ENCODE results near the gene RANBP9.

Gene RANBP9

DNA sequence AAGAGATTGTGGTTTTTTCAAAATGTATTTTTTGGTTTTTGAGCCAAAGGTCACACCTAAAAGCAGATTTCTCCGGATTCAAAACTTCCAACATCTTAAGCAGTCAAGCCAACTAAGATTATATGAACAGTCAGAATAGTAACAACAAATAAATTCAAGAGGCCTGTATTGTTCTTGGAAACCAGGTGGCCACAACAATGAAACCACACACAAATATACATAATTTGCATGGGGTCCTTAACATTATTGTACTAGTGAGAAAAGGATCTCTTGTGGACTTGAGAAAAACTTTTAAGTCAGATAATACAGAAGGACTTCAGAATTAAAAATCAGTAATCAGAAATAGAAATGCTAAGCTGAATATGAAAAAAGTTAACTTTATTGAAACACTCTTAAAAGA, 55.9 kb downstream of the RANBP9 start:
- no peak for DNase-seq (ENCODE audit: low read depth in 4 of 4, low spot score in 1 of 4)

- no peak for DNase-seq (ENCODE audit: low read depth in 4 of 4, low spot score in 1 of 4)
These were observed 57.1 kb downstream of the RANBP9 start for GRCh38 chr6:13654496-13654895.

- DNase-seq (ENCODE audit: low read depth in 4 of 4, low spot score in 1 of 4) = no peak
These were observed 58.3 kb downstream of the RANBP9 start for GRCh38 chr6:13653296-13653695.

- no peak for DNase-seq (ENCODE audit: low read depth in 4 of 4, low spot score in 1 of 4)
These were observed 62.2 kb downstream of the RANBP9 start for GRCh38 chr6:13649393-13649792.

GRCh38 chr6:13648850-13649249, 62.8 kb downstream of the RANBP9 start:
- DNase-seq (ENCODE audit: low read depth in 4 of 4, low spot score in 1 of 4) = no peak

- DNase-seq (ENCODE audit: low read depth in 4 of 4, low spot score in 1 of 4) = no peak
These were observed 68.5 kb downstream of the RANBP9 start for GRCh38 chr6:13643125-13643524.

- no peak for DNase-seq (ENCODE audit: low read depth in 4 of 4, low spot score in 1 of 4)
These were observed 70.3 kb downstream of the RANBP9 start for GRCh38 chr6:13641315-13641714.

GRCh38 chr6:13638626-13639025, 73.0 kb downstream of the RANBP9 start:
- DNase-seq (ENCODE audit: low read depth in 4 of 4, low spot score in 1 of 4) = no peak

- DNase-seq (ENCODE audit: low read depth in 4 of 4, low spot score in 1 of 4) = no peak
These were observed 73.6 kb downstream of the RANBP9 start for GRCh38 chr6:13638014-13638413.

GRCh38 chr6:13635948-13636658, 75.5 kb downstream of the RANBP9 start:
- DNase-seq (ENCODE audit: low read depth in 4 of 4, low spot score in 1 of 4) = no peak

DNA sequence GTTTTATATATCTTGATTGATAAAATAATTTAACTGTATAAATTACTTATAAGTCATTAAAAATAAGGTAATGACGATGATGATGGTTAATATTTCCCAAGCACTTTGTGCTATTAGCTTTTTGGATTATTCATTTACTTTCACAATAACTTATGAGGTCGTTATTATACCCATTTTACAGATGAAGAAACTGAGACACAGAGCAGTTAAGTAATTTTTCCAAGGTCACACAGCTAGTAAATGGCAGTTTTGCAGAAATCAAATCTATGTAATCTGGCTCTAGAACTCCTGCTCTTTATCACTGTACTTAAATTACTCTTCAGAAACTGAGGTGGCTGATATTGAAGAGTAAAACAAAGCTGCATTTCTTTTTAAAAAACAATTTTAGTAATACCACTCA, 78.3 kb downstream of the RANBP9 start:
- no peak for DNase-seq (ENCODE audit: low read depth in 4 of 4, low spot score in 1 of 4)

DNA sequence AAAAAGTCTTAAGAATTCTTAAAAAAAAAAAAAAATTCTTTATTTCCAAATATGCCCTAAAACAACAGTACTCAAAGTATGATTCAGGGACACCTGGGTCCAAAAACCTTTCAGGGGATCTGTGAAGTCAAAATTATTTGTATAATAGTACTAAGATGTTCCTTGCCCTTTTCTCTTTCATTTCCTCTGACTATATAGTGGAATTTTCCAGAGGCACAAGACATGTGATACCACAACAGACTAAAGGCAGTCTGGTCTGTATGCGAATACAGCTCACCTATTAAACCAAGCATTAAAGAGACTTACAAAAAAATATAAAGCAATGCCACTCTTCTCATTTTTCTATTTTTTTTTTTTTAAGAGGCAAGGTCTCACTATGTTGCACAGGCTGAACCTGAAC, 81.1 kb downstream of the RANBP9 start:
- DNase-seq (ENCODE audit: low read depth in 4 of 4, low spot score in 1 of 4) = no peak

- DNase-seq (ENCODE audit: low read depth in 4 of 4, low spot score in 1 of 4) = no peak
These were observed 82.0 kb downstream of the RANBP9 start for GRCh38 chr6:13629459-13630116.

- no peak for DNase-seq (ENCODE audit: low read depth in 4 of 4, low spot score in 1 of 4)
These were observed 86.8 kb downstream of the RANBP9 start for GRCh38 chr6:13624871-13625288.

DNA sequence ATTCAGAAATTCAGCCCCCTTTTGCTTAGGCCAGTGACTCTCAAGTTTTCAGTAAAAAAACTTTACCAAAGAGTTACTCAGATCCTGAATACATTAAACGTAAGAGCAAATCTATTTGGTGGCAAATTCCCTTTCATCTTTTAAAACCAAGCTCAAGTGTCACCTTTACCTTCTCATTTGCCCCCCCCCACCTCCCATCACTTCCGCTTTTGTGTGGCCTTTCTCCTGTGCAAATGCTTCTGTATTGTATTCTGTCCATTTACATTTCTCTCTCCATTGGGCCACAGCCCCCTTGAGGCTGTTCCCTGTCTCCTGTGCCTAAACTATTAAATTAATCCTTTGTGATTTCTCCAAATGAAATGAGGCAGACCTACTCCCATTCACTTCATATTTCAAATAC, 94.6 kb downstream of the RANBP9 start:
- no peak for DNase-seq (ENCODE audit: low read depth in 4 of 4, low spot score in 1 of 4)

DNA sequence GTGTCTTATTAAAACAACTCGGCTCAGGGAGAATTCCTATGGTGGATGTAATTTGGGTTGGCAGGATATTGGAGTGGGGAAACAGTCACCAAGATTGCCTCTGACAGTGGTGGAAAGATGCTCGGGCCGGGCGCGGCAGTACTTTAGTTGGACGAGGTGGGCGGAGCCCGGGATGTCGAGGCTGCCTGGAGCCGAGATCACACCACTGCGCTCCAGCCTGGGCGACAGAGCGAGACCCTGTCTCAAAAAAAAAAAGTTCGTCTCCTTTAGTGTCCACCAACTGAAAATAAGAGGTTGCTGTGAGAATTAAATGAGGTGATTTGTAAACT, 95.9 kb downstream of the RANBP9 start:
- DNase-seq (ENCODE audit: low read depth in 4 of 4, low spot score in 1 of 4) = peak in 3 of 4 experiments; percentile 15 to 32 (median 23)

DNA sequence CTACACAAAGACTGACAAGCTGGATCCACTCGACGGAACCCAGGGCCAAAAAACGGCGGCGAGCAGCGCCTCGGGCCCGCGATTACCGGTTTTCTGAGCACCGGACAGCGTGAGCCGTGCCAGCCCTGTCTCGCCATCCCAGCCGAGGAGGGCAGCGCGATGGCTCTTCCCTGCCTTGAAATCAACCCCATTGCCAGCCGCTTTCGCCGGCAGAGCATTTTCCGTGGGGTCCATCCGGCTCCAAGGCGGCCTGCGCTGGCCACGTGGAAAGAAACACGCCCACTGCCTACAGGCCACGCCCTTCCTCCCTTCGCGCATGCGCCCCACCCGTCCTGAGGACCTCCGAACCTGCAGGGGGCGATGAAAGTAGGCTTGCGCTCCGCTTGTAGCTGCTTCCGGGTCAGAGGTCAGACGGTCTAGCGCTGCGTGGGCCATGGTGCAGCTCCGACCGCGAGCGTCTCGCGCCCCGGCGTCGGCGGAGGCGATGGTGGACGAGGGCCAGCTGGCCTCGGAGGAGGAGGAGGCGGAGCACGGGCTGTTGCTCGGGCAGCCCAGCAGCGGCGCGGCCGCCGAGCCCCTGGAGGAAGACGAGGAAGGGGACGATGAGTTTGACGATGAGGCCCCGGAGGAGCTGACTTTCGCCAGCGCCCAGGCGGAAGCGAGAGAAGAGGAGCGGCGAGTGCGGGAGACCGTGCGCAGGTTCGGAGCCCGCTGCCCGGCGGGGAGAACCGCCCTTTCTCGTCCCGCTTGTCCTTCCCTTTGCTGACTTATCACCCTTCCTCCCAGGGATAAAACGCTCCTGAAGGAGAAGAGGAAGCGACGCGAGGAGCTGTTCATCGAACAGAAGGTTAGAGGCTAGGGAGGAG, 96.5 kb downstream of the RANBP9 start, which contains the start of gene NOL7:
TSS of gene NOL7 (plus strand) at position 410 of the 866 bp plus-strand sequence. CDS start at position 434, 24 bp downstream.
- DNase-seq (ENCODE audit: low read depth in 4 of 4, low spot score in 1 of 4) = peak; percentile 97 to 99 (median 98)

- peak in 2 of 4 experiments; percentile 15 to 25 for DNase-seq (ENCODE audit: low read depth in 4 of 4, low spot score in 1 of 4)
These were observed 97.3 kb downstream of the RANBP9 start for GRCh38 chr6:13614126-13614925.

GRCh38 chr6:13613029-13613594, 98.5 kb downstream of the RANBP9 start:
- no peak for DNase-seq (ENCODE audit: low read depth in 4 of 4, low spot score in 1 of 4)

GRCh38 chr6:13611715-13612114, 99.9 kb downstream of the RANBP9 start:
- DNase-seq (ENCODE audit: low read depth in 4 of 4, low spot score in 1 of 4) = no peak

DNA sequence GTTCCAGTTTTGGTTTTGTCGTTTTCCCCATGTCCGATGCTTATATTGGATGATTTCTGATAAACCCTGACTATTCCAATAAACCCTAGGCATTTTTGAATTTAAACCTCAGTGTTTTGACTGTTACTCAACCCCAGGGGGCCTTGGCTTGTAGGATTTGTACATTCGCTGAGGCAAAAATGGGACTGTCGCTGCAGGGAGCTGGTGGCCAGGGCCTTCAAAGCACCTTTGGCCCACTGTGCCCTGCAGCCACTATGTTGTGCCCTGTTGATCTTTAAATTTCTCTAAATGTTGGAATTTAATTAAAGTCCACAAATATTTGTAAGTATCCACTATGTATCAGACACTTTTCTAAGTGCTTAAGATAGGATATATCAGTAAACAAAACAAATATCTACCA, 106.0 kb downstream of the RANBP9 start:
- DNase-seq (ENCODE audit: low read depth in 4 of 4, low spot score in 1 of 4) = no peak
